ENCODE results near the gene LAMP2. TPM values are rescaled to one million over a fixed set of nuclear protein-coding genes. Genes with fewer than 3 reads are reported as not detected.

LAMP2 gene
- total and polyA plus RNA-seq, 11 donors = 15.5 to 111 (median 61.3) TPM

DNA sequence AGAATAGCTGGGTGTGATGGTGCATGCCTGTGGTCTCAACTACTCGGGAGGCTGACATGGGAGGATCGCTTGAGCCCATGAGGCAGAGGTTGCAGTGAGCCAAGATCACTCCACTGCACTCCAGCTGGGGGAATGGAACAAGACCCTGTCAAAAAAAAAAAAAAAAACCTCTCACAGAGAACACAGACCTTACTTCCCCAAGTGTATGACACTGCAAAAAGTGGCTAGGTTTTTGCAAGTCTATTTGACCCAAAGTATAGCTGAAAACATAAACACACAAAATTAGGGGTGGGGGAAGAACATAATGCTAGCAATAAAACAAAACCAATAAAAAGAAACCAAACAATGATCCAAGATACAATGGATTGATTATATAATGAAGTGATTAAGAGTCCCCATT is 6.7 kb downstream of the LAMP2 start:
- DNase-seq = no peak
- H3K27ac ChIP-seq = no peak overlapping the region
- no peaks in the 10 kb centered on the region for H3K9me3 ChIP-seq
- TF ChIP-seq, protein P1, sequence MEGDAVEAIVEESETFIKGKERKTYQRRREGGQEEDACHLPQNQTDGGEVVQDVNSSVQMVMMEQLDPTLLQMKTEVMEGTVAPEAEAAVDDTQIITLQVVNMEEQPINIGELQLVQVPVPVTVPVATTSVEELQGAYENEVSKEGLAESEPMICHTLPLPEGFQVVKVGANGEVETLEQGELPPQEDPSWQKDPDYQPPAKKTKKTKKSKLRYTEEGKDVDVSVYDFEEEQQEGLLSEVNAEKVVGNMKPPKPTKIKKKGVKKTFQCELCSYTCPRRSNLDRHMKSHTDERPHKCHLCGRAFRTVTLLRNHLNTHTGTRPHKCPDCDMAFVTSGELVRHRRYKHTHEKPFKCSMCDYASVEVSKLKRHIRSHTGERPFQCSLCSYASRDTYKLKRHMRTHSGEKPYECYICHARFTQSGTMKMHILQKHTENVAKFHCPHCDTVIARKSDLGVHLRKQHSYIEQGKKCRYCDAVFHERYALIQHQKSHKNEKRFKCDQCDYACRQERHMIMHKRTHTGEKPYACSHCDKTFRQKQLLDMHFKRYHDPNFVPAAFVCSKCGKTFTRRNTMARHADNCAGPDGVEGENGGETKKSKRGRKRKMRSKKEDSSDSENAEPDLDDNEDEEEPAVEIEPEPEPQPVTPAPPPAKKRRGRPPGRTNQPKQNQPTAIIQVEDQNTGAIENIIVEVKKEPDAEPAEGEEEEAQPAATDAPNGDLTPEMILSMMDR (IDR thresholded peaks at IDR 0.05) = no peak
- TF ChIP-seq POLR2A (IDR thresholded peaks at IDR 0.05) = no peak
- peaks cover 0 to 67% (median 17%) of the 10 kb centered on the region in 12 donors for H3K4me1 ChIP-seq
- H3K4me3 ChIP-seq = no peak overlapping the region
- no peaks in the 10 kb centered on the region for H3K36me3 ChIP-seq
- intact Hi-C loops (cut with DNase I) = loop anchor here in 2 of 10 donors (5.0 to 10.0 kb wide), 2 partner anchors 150 to 208 kb away; partner anchors contain the start of genes TMEM255A (in 1 of the 2) and ZBTB33 (in 1 of the 2)
- ATAC-seq = no peak
- no peaks in the 10 kb centered on the region for H3K27me3 ChIP-seq
- whole genome bisulfite sequencing, 4 donors = 62 to 93% (median 81%) methylated on average over 2 of the region's 2 CpGs

DNA sequence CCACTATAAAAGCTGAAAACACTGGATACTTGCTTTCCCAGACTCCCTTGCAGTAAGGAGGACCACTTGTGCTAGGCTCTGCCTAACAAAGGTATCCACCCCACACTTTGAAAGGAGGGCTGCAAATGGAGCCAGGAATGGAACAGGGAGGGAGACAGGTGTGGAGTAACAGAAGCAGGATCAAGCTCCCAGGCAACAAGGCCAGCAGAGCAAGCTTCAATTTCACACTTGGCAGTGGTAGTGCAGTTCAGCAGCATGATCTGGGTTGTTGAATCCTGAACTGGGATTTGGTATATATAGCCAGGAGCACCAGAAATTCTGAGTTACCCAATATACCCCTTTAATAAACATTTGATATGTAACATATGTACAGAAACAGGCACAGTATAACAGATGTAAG is 9.8 kb downstream of the LAMP2 start:
- Histone ChIP-seq H3K4me3 (no peak overlapping the region), H3K9me3 (no peaks in the 10 kb centered on the region), H3K27ac (no peak overlapping the region), H3K36me3 (peaks cover 0 to 22% (median 10%) of the 10 kb centered on the region in 9 donors), H3K27me3 (no peaks in the 10 kb centered on the region), H3K4me1 (peaks cover 0 to 51% (median 12%) of the 10 kb centered on the region in 12 donors)
- no peak for DNase-seq
- TF ChIP-seq POLR2A (IDR thresholded peaks at IDR 0.05) = no peak
- TF ChIP-seq, protein P1 (IDR thresholded peaks at IDR 0.05) = no peak
- intact Hi-C loops (cut with DNase I) = loop anchor here in 3 of 10 donors (10.0 kb wide), 2 partner anchors 95 to 145 kb away; partner anchors contain the start of genes ATP1B4 (in 2 of the 3) and TMEM255A (in 1 of the 3)
- no peak for ATAC-seq

DNA sequence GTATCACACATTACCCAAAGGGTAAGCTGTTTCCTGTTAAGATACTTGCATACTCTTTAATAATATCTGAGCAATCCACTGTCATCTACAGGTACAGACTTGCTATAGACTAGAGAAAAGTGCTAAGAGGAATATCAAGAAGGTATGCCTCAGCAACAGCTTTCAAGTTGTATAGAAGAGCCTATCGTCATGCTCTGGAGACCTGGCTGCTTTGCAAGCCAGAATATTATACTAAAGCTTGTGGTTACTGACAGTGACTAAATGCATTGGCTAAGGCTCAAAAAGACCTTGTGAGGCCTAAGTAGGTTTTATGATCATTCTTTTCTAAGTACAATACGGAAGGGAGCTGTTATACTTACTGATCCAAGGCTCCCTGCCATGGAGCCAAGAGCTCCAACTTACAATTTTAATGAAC is 11.3 kb downstream of the LAMP2 start:
- WGBS, 4 donors = 21 to 42% (median 34%) methylated on average over 2 of the region's 2 CpGs
- TF ChIP-seq, protein P1 (IDR thresholded peaks at IDR 0.05) = no peak
- no peak for TF ChIP-seq POLR2A (IDR thresholded peaks at IDR 0.05)
- no peak overlapping the region for H3K4me3 ChIP-seq
- no peaks in the 10 kb centered on the region for H3K9me3 ChIP-seq
- H3K36me3 ChIP-seq = peaks cover 0 to 32% (median 21%) of the 10 kb centered on the region in 9 donors
- H3K27ac ChIP-seq = peak overlapping the region in 1 of 12 donors; percentile 28
- intact Hi-C loops (cut with DNase I) = loop anchor here in 3 of 10 donors (10.0 kb wide), 2 partner anchors 93 to 143 kb away; partner anchors contain the start of genes ATP1B4 (in 2 of the 3) and TMEM255A (in 1 of the 3)
- DNase-seq (no peak), ATAC-seq (no peak)
- peaks cover 0 to 38% (median 2%) of the 10 kb centered on the region in 12 donors for H3K4me1 ChIP-seq
- no peaks in the 10 kb centered on the region for H3K27me3 ChIP-seq

DNA sequence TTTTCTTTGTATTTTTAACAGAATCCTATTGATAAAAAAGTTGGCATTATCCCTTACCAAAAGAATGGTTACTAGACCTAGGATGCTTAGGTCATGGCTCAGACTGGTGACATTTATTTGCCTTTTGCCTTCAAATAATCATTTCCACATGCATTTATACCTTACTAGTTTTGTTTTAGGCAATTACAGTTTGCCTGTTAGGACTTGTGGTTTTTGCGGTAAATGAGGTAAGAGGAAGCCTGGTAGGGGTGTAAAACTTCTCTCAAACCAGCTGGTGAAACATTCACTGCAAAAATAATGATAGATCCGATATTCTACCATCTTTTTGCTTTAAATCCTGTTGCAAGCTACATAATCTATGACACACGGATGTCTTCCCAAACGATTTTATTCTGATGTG is 12.1 kb downstream of the LAMP2 start:
- H3K36me3 ChIP-seq = peaks cover 0 to 32% (median 21%) of the 10 kb centered on the region in 9 donors
- no peak overlapping the region for H3K4me3 ChIP-seq
- 45 to 76% (median 49%) methylated on average over 4 of the region's 4 CpGs for WGBS, 4 donors
- H3K9me3 ChIP-seq = no peaks in the 10 kb centered on the region
- H3K4me1 ChIP-seq = peaks cover 0 to 32% (median 1%) of the 10 kb centered on the region in 12 donors
- TF ChIP-seq, protein P1 (IDR thresholded peaks at IDR 0.05) = no peak
- no peak for TF ChIP-seq POLR2A (IDR thresholded peaks at IDR 0.05)
- H3K27me3 ChIP-seq = peaks cover 0 to 1% (median 0%) of the 10 kb centered on the region in 9 donors
- intact Hi-C loops (cut with DNase I) = loop anchor here in 3 of 10 donors (10.0 kb wide), 2 partner anchors 92 to 142 kb away; partner anchors contain the start of genes ATP1B4 (in 2 of the 3) and TMEM255A (in 1 of the 3)
- ATAC-seq (no peak), DNase-seq (no peak)
- H3K27ac ChIP-seq = no peak overlapping the region

Measured in heart left ventricle (tissue), 16 donors.